Parathyroid adenoma (tissue), 2 donors: Measurements from ENCODE around the gene TBCE.

Experiments used
- H2AFZ ChIP-seq: fragments of 300-600 bp; sonication (generic); one replicate; pipeline ENCODE4 v1.7.0; 2017; ENCODE audit warnings: antibody characterized with exemption, mild to moderate bottlenecking
- H3K27ac ChIP-seq: fragments of 300-600 bp; sonication (generic); one replicate; pipeline ENCODE4 v1.7.0; 2017
- H3K27me3 ChIP-seq: fragments of 300-600 bp; sonication (generic); one replicate; pipeline ENCODE4 v1.7.0; 2017; ENCODE audit warnings: low read length; ENCODE audit not compliant: control insufficient read depth, insufficient read depth
- H3K36me3 ChIP-seq: fragments of 300-600 bp; sonication (generic); one replicate; pipeline ENCODE4 v1.7.0; 2017; ENCODE audit warnings: low read length; ENCODE audit not compliant: control insufficient read depth, insufficient read depth
- H3K4me1 ChIP-seq: fragments of 300-600 bp; sonication (generic); one replicate; pipeline ENCODE4 v1.7.0; 2017; ENCODE audit warnings: control low read depth
- H3K4me2 ChIP-seq: fragments of 300-600 bp; sonication (generic); one replicate; pipeline ENCODE4 v1.7.0; 2017; ENCODE audit warnings: low read length
- H3K4me3 ChIP-seq: fragments of 300-600 bp; sonication (generic); one replicate; pipeline ENCODE4 v1.7.0; 2017; ENCODE audit warnings: low read depth, low read length
- H3K79me2 ChIP-seq: fragments of 300-600 bp; sonication (generic); one replicate; pipeline ENCODE4 v1.7.0; 2017; ENCODE audit warnings: control low read depth
- H3K9ac ChIP-seq: fragments of 300-600 bp; sonication (generic); one replicate; pipeline ENCODE4 v1.7.0; 2017; ENCODE audit warnings: mild to moderate bottlenecking
- H3K9me3 ChIP-seq: fragments of 300-600 bp; sonication (generic); one replicate; pipeline ENCODE4 v1.7.0; 2017; ENCODE audit warnings: low read length; ENCODE audit not compliant: control insufficient read depth
- CTCF ChIP-seq: fragments of 300-600 bp; sonication (generic); IDR thresholded peaks from one replicate; pipeline ENCODE4 v1.7.0; 2017; ENCODE audit warnings: antibody characterized with exemption, mild to moderate bottlenecking
- donor health status: primary hyperparathyroidism.

The TBCE gene

GRCh38 chr1:235434001-235434400, 66.8 kb downstream of the TBCE start:
- H3K4me3 ChIP-seq: no peak overlapping the region
- no peak overlapping the region for H3K4me2 ChIP-seq
- H3K27ac ChIP-seq: no peak overlapping the region
- H3K9me3 ChIP-seq: no peaks in the 10 kb centered on the region
- H3K9ac ChIP-seq: no peak overlapping the region
- TF ChIP-seq CTCF: no peak
- H3K79me2 ChIP-seq: no peaks in the 10 kb centered on the region
- no peaks in the 10 kb centered on the region for H3K27me3 ChIP-seq
- H3K4me1 ChIP-seq: no peaks in the 10 kb centered on the region
- no peak overlapping the region for H2AFZ ChIP-seq
- no peaks in the 10 kb centered on the region for H3K36me3 ChIP-seq

GRCh38 chr1:235441159-235441685, 74.0 kb downstream of the TBCE start:
- no peaks in the 10 kb centered on the region for H3K27me3 ChIP-seq
- TF ChIP-seq CTCF: no peak
- H3K79me2 ChIP-seq: no peaks in the 10 kb centered on the region
- no peak overlapping the region for H3K27ac ChIP-seq
- no peak overlapping the region for H3K4me2 ChIP-seq
- H3K9ac ChIP-seq: no peak overlapping the region
- H3K36me3 ChIP-seq: no peaks in the 10 kb centered on the region
- H3K4me1 ChIP-seq: no peaks in the 10 kb centered on the region
- no peaks in the 10 kb centered on the region for H3K9me3 ChIP-seq
- no peak overlapping the region for H2AFZ ChIP-seq
- no peak overlapping the region for H3K4me3 ChIP-seq

- no peak overlapping the region for H3K4me2 ChIP-seq
- no peak overlapping the region for H3K27ac ChIP-seq
- no peaks in the 10 kb centered on the region for H3K27me3 ChIP-seq
- H3K36me3 ChIP-seq: no peaks in the 10 kb centered on the region
- no peak overlapping the region for H2AFZ ChIP-seq
- H3K79me2 ChIP-seq: no peaks in the 10 kb centered on the region
- no peaks in the 10 kb centered on the region for H3K4me1 ChIP-seq
- H3K9me3 ChIP-seq: no peaks in the 10 kb centered on the region
- TF ChIP-seq CTCF: no peak
- H3K9ac ChIP-seq: no peak overlapping the region
- H3K4me3 ChIP-seq: no peak overlapping the region
These were observed 75.7 kb downstream of the TBCE start for GRCh38 chr1:235442788-235443429.

GRCh38 chr1:235448616-235449015, 81.4 kb downstream of the TBCE start:
- no peak for TF ChIP-seq CTCF
- Histone ChIP-seq H3K36me3 (no peaks in the 10 kb centered on the region), H2AFZ (no peak overlapping the region), H3K27ac (no peak overlapping the region), H3K9me3 (no peaks in the 10 kb centered on the region), H3K4me1 (peaks cover 2% of the 10 kb centered on the region), H3K27me3 (no peaks in the 10 kb centered on the region), H3K4me3 (no peak overlapping the region), H3K79me2 (no peaks in the 10 kb centered on the region), H3K4me2 (no peak overlapping the region), H3K9ac (no peak overlapping the region)

GRCh38 chr1:235450433-235450832, 83.2 kb downstream of the TBCE start:
- H3K79me2 ChIP-seq: no peaks in the 10 kb centered on the region
- H3K36me3 ChIP-seq: no peaks in the 10 kb centered on the region
- no peak overlapping the region for H3K9ac ChIP-seq
- no peaks in the 10 kb centered on the region for H3K9me3 ChIP-seq
- TF ChIP-seq CTCF: no peak
- H3K27ac ChIP-seq: no peak overlapping the region
- no peak overlapping the region for H3K4me2 ChIP-seq
- H3K4me1 ChIP-seq: peaks cover 2% of the 10 kb centered on the region
- no peak overlapping the region for H2AFZ ChIP-seq
- no peak overlapping the region for H3K4me3 ChIP-seq
- no peaks in the 10 kb centered on the region for H3K27me3 ChIP-seq
